ENCODE data around the gene SAMD11.

DNA sequence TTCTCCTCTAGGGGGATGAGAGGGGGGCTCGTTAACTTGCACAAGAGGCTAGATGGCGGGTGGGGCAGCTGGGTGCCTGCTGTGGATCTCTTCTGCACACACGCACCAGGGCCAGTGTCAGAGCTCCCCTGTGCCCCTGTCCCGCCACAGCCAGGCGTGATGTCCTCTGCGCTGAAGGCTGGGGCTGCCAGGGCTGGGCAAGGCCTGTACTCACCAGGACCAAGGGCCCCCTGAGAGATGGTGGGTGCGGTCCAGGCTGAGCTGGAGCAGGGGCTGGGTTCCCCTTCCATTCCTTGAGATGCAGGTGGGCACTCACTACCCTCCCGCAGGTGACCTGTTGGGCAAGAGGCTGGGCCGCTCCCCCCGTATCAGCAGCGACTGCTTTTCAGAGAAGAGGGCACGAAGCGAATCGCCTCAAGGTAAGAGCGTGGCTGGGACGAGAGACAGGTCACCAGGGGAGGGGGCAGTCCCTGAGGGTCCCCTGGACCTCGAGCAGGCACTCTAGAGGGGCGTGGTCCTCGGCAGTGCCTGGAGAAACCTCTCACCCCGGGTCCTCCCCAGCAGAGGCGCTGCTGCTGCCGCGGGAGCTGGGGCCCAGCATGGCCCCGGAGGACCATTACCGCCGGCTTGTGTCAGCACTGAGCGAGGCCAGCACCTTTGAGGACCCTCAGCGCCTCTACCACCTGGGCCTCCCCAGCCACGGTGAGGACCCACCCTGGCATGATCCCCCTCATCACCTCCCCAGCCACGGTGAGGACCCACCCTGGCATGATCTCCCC lies 15.2 kb downstream of the SAMD11 start:
- TF ChIP-seq, protein P1, sequence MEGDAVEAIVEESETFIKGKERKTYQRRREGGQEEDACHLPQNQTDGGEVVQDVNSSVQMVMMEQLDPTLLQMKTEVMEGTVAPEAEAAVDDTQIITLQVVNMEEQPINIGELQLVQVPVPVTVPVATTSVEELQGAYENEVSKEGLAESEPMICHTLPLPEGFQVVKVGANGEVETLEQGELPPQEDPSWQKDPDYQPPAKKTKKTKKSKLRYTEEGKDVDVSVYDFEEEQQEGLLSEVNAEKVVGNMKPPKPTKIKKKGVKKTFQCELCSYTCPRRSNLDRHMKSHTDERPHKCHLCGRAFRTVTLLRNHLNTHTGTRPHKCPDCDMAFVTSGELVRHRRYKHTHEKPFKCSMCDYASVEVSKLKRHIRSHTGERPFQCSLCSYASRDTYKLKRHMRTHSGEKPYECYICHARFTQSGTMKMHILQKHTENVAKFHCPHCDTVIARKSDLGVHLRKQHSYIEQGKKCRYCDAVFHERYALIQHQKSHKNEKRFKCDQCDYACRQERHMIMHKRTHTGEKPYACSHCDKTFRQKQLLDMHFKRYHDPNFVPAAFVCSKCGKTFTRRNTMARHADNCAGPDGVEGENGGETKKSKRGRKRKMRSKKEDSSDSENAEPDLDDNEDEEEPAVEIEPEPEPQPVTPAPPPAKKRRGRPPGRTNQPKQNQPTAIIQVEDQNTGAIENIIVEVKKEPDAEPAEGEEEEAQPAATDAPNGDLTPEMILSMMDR (IDR thresholded peaks at IDR 0.05): no peak
- TF ChIP-seq, protein P2, sequence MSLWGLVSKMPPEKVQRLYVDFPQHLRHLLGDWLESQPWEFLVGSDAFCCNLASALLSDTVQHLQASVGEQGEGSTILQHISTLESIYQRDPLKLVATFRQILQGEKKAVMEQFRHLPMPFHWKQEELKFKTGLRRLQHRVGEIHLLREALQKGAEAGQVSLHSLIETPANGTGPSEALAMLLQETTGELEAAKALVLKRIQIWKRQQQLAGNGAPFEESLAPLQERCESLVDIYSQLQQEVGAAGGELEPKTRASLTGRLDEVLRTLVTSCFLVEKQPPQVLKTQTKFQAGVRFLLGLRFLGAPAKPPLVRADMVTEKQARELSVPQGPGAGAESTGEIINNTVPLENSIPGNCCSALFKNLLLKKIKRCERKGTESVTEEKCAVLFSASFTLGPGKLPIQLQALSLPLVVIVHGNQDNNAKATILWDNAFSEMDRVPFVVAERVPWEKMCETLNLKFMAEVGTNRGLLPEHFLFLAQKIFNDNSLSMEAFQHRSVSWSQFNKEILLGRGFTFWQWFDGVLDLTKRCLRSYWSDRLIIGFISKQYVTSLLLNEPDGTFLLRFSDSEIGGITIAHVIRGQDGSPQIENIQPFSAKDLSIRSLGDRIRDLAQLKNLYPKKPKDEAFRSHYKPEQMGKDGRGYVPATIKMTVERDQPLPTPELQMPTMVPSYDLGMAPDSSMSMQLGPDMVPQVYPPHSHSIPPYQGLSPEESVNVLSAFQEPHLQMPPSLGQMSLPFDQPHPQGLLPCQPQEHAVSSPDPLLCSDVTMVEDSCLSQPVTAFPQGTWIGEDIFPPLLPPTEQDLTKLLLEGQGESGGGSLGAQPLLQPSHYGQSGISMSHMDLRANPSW (CRISPR knock-in tag; conservative IDR thresholded peaks at IDR 0.05; ENCODE audit: low read depth): no peak
- TF ChIP-seq RELA (CRISPR knock-in tag; IDR thresholded peaks at IDR 0.05; ENCODE audit: borderline replicate concordance) (no peak), JAZF1 (CRISPR knock-in tag; IDR thresholded peaks at IDR 0.05) (no peak), NFE2L1 (CRISPR knock-in tag; IDR thresholded peaks at IDR 0.05) (no peak), CREB1 (CRISPR knock-in tag; IDR thresholded peaks at IDR 0.05) (no peak), CREM (CRISPR knock-in tag; IDR thresholded peaks at IDR 0.05) (no peak), ZNF423 (CRISPR knock-in tag; IDR thresholded peaks at IDR 0.05) (no peak)
- TF ChIP-seq, protein P3, sequence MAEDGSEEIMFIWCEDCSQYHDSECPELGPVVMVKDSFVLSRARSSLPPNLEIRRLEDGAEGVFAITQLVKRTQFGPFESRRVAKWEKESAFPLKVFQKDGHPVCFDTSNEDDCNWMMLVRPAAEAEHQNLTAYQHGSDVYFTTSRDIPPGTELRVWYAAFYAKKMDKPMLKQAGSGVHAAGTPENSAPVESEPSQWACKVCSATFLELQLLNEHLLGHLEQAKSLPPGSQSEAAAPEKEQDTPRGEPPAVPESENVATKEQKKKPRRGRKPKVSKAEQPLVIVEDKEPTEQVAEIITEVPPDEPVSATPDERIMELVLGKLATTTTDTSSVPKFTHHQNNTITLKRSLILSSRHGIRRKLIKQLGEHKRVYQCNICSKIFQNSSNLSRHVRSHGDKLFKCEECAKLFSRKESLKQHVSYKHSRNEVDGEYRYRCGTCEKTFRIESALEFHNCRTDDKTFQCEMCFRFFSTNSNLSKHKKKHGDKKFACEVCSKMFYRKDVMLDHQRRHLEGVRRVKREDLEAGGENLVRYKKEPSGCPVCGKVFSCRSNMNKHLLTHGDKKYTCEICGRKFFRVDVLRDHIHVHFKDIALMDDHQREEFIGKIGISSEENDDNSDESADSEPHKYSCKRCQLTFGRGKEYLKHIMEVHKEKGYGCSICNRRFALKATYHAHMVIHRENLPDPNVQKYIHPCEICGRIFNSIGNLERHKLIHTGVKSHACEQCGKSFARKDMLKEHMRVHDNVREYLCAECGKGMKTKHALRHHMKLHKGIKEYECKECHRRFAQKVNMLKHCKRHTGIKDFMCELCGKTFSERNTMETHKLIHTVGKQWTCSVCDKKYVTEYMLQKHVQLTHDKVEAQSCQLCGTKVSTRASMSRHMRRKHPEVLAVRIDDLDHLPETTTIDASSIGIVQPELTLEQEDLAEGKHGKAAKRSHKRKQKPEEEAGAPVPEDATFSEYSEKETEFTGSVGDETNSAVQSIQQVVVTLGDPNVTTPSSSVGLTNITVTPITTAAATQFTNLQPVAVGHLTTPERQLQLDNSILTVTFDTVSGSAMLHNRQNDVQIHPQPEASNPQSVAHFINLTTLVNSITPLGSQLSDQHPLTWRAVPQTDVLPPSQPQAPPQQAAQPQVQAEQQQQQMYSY (CRISPR knock-in tag; IDR thresholded peaks at IDR 0.05): no peak
- TF ChIP-seq, protein P4, sequence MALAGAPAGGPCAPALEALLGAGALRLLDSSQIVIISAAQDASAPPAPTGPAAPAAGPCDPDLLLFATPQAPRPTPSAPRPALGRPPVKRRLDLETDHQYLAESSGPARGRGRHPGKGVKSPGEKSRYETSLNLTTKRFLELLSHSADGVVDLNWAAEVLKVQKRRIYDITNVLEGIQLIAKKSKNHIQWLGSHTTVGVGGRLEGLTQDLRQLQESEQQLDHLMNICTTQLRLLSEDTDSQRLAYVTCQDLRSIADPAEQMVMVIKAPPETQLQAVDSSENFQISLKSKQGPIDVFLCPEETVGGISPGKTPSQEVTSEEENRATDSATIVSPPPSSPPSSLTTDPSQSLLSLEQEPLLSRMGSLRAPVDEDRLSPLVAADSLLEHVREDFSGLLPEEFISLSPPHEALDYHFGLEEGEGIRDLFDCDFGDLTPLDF (CRISPR knock-in tag; IDR thresholded peaks at IDR 0.05): no peak
- TF ChIP-seq, protein P5, sequence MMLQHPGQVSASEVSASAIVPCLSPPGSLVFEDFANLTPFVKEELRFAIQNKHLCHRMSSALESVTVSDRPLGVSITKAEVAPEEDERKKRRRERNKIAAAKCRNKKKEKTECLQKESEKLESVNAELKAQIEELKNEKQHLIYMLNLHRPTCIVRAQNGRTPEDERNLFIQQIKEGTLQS (CRISPR knock-in tag; conservative IDR thresholded peaks at IDR 0.05): no peak
- TF ChIP-seq, protein P6, sequence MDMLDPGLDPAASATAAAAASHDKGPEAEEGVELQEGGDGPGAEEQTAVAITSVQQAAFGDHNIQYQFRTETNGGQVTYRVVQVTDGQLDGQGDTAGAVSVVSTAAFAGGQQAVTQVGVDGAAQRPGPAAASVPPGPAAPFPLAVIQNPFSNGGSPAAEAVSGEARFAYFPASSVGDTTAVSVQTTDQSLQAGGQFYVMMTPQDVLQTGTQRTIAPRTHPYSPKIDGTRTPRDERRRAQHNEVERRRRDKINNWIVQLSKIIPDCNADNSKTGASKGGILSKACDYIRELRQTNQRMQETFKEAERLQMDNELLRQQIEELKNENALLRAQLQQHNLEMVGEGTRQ (CRISPR knock-in tag; IDR thresholded peaks at IDR 0.05): no peak
- TF ChIP-seq, protein P7, sequence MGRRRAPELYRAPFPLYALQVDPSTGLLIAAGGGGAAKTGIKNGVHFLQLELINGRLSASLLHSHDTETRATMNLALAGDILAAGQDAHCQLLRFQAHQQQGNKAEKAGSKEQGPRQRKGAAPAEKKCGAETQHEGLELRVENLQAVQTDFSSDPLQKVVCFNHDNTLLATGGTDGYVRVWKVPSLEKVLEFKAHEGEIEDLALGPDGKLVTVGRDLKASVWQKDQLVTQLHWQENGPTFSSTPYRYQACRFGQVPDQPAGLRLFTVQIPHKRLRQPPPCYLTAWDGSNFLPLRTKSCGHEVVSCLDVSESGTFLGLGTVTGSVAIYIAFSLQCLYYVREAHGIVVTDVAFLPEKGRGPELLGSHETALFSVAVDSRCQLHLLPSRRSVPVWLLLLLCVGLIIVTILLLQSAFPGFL (CRISPR knock-in tag; IDR thresholded peaks at IDR 0.05; ENCODE audit: borderline replicate concordance): no peak
